Left lung (tissue), 10 donors: ENCODE measurements around the gene EHBP1. TPM values are rescaled to one million over a fixed set of nuclear protein-coding genes. Genes with fewer than 3 reads are reported as not detected.

Experiments used
- ATAC-seq: fragments of 200-7000 bp; cut with Tn5 transposase; one replicate; pipeline ENCODE4 v1.9.1; 2020; ENCODE audit warnings: moderate library complexity
- DNase-seq, 4 donors: peaks; one replicate each; pipeline ENCODE4 v3.0.0-alpha.2; 2013 to 2020
- H3K27ac ChIP-seq, 2 donors: fragments of 200-600 bp; sonication (generic) in 1 of 2; one replicate each; pipeline versions ENCODE4 v1.5.0 to v1.8.0; 2020 to 2021
- H3K27me3 ChIP-seq, 2 donors: fragments of 200-600 bp; sonication (generic) in 1 of 2; one replicate each; pipeline versions ENCODE4 v1.5.0 to v1.8.0; 2020 to 2021
- H3K36me3 ChIP-seq, 2 donors: fragments of 200-600 bp; sonication (generic) in 1 of 2; one replicate each; pipeline versions ENCODE4 v1.5.0 to v1.8.0; 2020 to 2021
- H3K4me1 ChIP-seq, 2 donors: fragments of 200-600 bp; one replicate each; pipeline ENCODE4 v1.8.0; 2021
- H3K4me3 ChIP-seq, 2 donors: fragments of 200-600 bp; sonication (generic) in 1 of 2; one replicate each; pipeline versions ENCODE4 v1.5.0 to v1.8.0; 2020 to 2021; ENCODE audit warnings: mild to moderate bottlenecking in 1 of 2
- H3K9me3 ChIP-seq, 2 donors: fragments of 200-600 bp; sonication (generic) in 1 of 2; one replicate each; pipeline versions ENCODE4 v1.5.0 to v1.8.0; 2020 to 2021
- CTCF ChIP-seq, 2 donors: fragments of 200-600 bp; sonication (generic) in 1 of 2; IDR thresholded peaks; one replicate each; pipeline versions ENCODE4 v1.5.0 to v1.8.0; 2021; ENCODE audit warnings: antibody characterized with exemption in 2 of 2
- intact Hi-C, 2 donors: fragments of 100-400 bp; cut with DNase I; formaldehyde crosslinking; loops; one replicate each; pipeline versions ENCODE4 v1.11.2 to v1.14.2; 2022
- polyA plus RNA-seq, 6 donors: library from polyadenylated mRNA; unstranded; fragments of 120-200 nt; gene quantifications; one replicate each; pipeline ENCODE4 v1.2.1, GENCODE V29; 2013; ENCODE audit not compliant: insufficient read length in 6 of 6
- total RNA-seq, 2 donors: library from RNA; stranded (reverse); fragmentation: NEBNext Ultra II Directional; extraction: Animal tissue kit (Norgen Biotek cat#: 25700); gene quantifications; one replicate each; pipeline ENCODE4 v1.2.1, GENCODE V29; 2021
- donor health status: DM: no; HTN: yes; CAD: no.
- donor health status: DM: no; HTN: no; CAD: no.

Gene EHBP1
- total and polyA plus RNA-seq, 8 donors = 35.4 to 48.9 (median 38.9) TPM

GRCh38 chr2:62972601-62973000 is 267.1 kb downstream of the EHBP1 start:
- ATAC-seq (no peak), DNase-seq (no peak)
- Histone ChIP-seq H3K4me1 (no peaks in the 10 kb centered on the region), H3K9me3 (no peaks in the 10 kb centered on the region), H3K4me3 (no peak overlapping the region), H3K27ac (no peak overlapping the region), H3K27me3 (no peaks in the 10 kb centered on the region), H3K36me3 (no peaks in the 10 kb centered on the region)
- intact Hi-C loops = no loop called here
- no peak for TF ChIP-seq CTCF (IDR thresholded peaks at IDR 0.05)

DNA sequence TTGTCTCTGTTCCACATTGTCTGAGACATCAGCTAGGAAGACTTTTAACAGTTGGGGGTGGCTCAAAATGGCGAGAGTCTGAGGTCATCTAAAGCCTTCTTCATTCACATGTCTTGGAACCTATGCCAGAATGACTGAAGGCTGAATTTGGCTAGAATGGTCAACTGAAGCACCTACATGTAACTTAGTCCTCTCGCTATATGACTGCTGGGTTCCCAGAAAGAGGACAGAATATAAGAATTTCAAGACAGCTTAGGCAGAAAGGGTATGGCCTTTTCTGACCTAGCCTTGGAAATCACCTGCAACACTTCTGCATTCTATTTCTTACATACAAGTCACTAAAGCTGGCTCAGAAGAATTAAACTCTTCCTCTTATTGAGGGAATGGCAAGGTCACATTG is 269.5 kb downstream of the EHBP1 start:
- Histone ChIP-seq H3K27ac (no peak overlapping the region), H3K27me3 (no peaks in the 10 kb centered on the region), H3K4me3 (no peak overlapping the region), H3K36me3 (peaks cover 0 to 6% of the 10 kb centered on the region in 2 donors), H3K4me1 (no peaks in the 10 kb centered on the region), H3K9me3 (no peaks in the 10 kb centered on the region)
- DNase-seq (no peak), ATAC-seq (no peak)
- intact Hi-C loops = no loop called here
- TF ChIP-seq CTCF (IDR thresholded peaks at IDR 0.05) = no peak

DNA sequence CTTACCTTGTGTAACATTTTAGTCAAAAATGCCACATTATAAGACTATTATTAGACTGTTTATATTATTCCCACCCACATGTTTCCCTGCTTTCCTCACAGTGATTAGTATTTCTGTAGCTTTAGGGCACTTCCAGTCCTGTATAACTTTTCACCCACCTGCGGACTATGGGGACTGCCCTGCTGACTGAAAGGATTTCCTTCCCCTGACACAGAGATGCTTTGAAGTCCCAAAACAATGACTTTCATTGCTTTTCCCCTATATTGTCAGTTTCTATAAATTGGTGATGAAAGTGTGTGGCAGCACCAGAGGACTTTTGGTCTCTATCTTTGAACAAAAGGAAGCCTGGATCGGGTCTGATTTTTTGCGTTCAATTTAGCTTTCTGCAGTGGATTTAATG is 286.1 kb downstream of the EHBP1 start:
- H3K36me3 ChIP-seq = peaks cover 0 to 6% of the 10 kb centered on the region in 2 donors
- no peak overlapping the region for H3K4me3 ChIP-seq
- ATAC-seq (no peak), DNase-seq (no peak)
- H3K4me1 ChIP-seq = no peaks in the 10 kb centered on the region
- no peaks in the 10 kb centered on the region for H3K9me3 ChIP-seq
- H3K27ac ChIP-seq = no peak overlapping the region
- no peak for TF ChIP-seq CTCF (IDR thresholded peaks at IDR 0.05)
- no peaks in the 10 kb centered on the region for H3K27me3 ChIP-seq
- intact Hi-C loops = no loop called here

- Histone ChIP-seq H3K27ac (no peak overlapping the region), H3K4me1 (no peaks in the 10 kb centered on the region), H3K36me3 (peaks cover 0 to 11% of the 10 kb centered on the region in 2 donors), H3K4me3 (no peak overlapping the region), H3K9me3 (no peaks in the 10 kb centered on the region), H3K27me3 (no peaks in the 10 kb centered on the region)
- intact Hi-C loops = no loop called here
- ATAC-seq (no peak), DNase-seq (no peak)
- no peak for TF ChIP-seq CTCF (IDR thresholded peaks at IDR 0.05)
Observed at GRCh38 chr2:62992561-62992960, 287.0 kb downstream of the EHBP1 start.

DNA sequence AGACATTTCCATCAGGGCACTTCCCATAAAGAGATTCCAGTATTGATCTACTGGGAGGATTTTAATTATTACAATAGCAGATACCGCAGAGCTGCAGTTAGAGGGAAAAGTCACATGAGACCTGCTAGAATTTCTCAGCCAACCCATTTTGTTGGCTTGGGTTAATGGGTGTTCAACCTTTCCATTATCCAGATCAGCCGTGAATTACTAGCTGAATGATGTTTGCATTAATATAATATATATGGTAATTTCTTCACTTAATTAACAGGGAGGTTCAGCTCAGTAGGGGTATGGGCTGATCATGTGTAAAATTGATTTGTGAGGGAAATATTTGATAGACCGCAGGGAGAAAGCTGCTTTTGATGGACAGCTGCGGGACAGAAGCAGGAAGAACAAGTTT is 288.7 kb downstream of the EHBP1 start:
- no peak for TF ChIP-seq CTCF (IDR thresholded peaks at IDR 0.05)
- DNase-seq = no peak
- no peaks in the 10 kb centered on the region for H3K4me1 ChIP-seq
- no peak overlapping the region for H3K27ac ChIP-seq
- H3K4me3 ChIP-seq = no peak overlapping the region
- ATAC-seq = no peak
- peaks cover 0 to 14% of the 10 kb centered on the region in 2 donors for H3K36me3 ChIP-seq
- no peaks in the 10 kb centered on the region for H3K9me3 ChIP-seq
- intact Hi-C loops = no loop called here
- no peaks in the 10 kb centered on the region for H3K27me3 ChIP-seq
